ENCODE measurements around the gene LDB2.

- TF ChIP-seq CTCF (IDR thresholded peaks at IDR 0.05) (no peak), POLR2A (IDR thresholded peaks at IDR 0.05) (no peak)
These were observed 222.1 kb downstream of the LDB2 start for GRCh38 chr4:16676230-16676770.

Data from heart left ventricle (tissue), 13 donors.